HG02973 (cell line): ENCODE results near the gene CUEDC1.
A peak's percentile ranks its signal among the peaks of the same experiment; 100 is the strongest.

Experiments used
- ATAC-seq: cut with Tn5 transposase; IDR thresholded peaks from one replicate; pipeline ENCODE4 v1.9.1; 2021; ENCODE audit warnings: moderate library complexity; ENCODE audit not compliant: unreplicated experiment

The CUEDC1 gene

DNA sequence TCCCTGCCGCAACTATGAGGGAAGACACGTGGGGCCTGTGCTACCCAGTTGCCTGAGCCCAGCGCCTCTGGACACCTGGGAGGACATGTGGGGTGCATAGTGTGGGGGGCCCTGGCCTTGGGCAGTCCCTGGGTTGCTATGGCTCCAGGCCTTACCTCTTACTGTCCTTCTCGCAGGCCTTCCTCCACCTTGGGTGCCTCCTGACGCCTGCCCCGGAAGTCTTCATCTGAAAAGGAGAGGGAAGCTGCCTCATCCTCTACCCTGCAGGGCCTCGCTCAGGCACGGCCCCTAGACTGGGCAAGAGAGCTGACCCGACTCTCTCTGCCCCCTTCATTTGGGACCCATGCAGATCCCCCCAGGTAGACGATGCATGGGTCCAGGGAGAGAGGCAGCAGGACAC is 88.9 kb downstream of the CUEDC1 start:
- ATAC-seq = no peak

DNA sequence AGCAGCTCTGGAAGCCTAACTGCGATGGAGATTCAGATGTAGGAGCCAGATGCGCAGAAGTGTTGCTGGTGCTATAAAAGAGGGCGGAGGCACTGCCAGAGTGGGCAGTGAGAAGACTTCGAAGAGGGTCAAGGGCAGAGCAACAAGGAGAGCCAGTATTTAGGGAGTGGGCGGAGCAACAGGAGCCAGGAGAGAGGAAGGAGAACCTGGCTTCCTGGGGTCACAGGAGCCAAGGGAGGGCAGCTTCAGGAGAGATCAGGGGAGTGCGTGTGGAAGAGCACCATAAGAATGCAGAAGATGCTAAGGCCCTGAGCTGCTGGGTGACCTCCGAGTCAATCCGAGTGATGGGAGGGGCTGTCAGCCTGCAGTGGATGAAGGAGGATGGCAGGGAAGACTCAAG is 90.9 kb downstream of the CUEDC1 start:
- no peak for ATAC-seq

DNA sequence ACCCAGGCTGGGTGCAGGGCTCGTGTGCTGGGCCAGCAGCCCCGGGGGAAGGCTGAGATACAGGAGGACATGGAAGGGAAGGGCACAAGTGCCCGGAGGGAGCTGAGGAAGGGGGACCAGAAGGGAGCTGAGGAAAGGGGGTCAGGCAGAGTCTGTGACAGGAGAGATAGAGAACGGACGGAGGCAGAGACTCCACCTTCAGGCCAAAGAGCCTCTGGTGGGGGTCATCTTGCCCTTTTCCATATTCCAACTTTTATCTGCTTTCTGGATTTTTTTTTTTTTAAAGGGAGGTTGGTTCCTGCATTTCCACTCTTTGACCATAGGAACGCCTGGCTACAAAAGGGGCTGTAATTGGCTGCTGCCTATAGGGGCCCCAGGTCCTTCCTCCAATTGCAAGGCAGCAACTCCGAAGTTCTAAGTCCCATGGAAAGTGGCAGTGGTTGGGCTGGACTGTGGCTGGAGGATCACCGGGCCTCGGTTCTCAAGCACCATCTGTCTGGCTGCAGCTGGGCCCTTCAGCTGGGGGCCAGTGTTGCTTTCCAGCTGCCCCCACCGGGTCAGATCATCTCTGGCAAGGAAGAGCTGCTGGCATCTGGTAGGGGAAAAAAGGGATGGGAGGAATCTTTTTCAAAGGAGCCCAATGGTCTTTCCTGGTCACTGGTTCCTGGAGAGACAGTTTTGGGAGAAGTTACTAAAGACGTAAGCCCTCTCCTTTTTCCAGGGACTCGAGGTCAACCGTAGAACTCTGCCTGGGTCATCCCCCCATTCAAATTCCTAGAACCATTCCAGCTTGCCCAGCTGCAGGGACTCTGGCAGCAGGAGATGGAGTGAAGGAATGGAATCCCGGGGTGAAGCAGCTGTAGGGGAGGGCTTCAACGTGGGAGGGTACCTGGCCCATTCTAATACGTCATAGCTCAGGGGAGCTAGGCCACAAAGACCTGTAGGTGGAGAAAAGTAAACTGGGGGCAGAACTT is 92.2 kb downstream of the CUEDC1 start:
- no peak for ATAC-seq

DNA sequence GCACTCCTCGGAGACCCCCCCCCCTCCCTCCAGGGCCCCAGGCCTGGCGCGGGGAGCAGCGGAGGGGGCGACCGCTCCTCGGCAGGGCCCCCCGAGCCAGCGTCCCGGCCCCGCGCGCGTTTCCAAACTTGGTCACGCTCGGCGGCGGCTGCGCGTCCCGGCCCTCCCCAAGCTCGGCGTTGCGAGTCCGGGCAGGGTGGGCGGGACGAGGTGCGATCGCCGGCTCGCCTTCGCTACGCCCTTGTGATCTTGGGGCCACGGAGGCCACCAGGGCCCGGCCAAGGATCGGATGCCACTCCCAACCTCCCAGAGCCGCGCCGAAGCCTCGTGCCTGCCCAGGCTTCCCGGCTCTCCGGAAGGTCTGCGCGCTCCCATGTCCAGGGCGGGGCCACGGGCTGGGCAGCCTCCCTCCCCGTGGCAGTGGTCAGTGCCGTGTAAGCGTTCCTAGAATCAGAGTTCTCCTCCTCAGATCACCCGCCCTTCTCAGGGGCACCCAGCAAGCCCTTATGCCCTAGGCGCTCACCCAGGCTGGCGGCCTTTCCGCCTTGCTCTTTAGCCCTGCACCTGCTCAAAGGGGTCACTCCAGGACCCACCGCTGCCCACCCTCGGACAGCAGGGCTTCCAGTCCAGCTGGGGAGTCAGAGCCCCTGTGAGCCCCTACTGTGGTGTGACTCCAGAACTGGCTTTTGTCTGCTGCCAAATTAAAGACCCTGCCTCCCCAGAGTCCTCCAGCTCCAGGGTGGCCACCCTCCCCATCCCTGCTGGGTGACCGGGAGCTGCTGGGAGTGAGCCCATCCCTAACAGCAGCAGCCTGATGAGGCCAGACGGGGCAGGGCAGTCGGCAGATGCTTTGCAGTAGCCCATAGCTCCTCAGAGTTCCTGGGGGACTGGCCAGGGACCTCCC is 93.2 kb downstream of the CUEDC1 start:
- no peak for ATAC-seq

DNA sequence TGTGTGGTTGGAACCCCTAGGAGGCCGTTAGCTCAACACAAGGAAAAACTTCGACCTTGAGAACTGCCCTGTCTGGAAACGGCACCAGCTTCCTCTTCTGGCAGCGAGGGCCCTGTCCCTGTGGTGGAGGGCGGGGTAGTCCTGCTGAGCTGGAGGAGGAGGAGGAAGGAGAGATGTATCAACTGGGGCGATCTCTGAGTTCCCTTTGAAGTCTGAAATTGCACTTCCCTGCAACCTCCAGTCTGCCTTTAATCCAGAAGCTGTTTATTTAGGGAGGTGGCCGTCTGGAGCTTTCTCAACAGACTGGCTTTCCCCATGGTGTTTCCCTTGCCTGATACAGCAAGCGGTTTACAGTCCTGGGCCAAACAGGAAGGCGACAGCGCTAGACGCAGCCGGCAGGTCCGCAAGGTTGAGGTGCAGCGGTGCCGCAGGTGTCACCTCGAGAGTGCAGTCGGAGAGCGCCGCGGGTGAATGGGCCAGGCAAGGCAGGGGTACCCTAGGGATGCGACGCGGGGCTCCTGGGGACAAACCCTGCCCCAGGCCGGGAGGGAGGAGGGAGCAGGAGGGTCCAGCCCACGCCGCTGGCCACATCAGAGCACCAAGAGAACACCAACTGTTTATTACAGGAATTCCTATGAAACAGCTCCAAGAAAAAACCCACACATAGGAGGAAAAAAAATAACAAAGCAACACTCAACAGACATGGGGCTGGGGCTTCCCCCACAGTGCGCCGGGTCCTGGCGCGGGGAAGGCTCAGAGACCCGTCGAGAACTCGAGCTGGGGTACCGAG is 94.0 kb downstream of the CUEDC1 start:
- ATAC-seq = no peak

DNA sequence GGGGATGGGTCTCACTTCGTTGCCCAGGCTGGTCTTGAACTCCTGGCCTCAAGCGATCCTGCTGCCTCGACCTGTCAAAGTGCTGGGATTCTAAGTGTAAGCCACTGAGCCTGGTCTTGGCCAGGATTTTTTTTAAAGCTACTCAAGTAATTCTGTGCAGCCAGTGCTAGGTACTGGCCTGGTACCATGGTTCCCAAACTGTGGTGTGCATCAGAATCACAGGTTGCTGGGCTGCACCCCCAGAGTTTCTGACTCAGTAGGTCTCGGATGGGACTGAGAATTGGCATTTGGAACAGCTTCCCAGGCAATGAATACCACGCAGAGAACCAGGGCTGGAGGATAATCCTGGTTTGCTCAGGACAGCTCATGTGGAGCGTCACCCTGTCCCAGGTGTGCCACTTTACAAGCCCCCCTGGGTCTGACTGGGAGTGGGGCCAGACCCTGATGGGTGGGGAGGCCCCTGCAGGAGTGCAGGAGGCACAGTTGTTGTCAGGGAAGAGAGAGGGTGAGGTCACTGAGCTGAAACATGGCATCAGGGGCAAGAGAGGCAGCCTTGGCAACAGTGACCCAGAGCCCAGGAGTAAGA is 94.7 kb downstream of the CUEDC1 start:
- no peak for ATAC-seq

DNA sequence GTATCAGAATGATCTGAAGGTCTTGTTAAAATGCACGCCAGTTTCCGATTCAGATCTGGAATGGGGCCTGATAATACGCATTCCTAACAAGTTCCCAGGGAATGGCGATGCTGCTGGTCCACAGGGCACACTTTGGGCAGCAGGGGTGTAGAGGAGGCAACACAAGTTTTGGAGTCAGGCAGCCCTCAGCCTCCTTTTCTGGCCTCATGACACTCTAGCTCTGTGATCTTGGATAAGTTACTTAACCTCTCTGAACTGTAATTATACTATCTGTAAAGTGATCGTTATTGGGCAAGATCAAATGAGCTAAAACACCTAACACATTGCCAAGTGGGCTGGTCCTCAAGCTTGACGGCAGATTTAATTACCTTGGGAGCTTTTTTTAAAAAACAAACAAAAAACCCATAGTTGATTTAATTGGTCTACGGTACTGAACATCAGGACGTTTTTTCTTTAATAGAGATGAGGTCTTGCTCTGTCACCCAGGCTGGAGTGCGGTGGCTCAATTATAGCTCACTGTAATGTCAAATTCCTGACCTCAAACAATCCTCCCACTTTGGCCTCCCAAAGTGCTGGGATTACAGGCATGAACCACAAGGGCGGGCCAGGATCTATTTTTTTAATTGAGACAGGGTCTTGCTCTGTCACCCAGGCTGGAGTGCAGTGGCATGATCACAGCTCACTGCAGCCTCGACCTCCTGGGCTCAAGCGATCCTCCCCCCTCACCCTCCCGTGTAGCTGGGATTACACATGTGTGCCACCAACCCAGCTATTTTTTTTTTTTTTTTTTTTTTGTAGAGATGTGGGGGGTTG is 95.4 kb downstream of the CUEDC1 start:
- ATAC-seq = no peak

DNA sequence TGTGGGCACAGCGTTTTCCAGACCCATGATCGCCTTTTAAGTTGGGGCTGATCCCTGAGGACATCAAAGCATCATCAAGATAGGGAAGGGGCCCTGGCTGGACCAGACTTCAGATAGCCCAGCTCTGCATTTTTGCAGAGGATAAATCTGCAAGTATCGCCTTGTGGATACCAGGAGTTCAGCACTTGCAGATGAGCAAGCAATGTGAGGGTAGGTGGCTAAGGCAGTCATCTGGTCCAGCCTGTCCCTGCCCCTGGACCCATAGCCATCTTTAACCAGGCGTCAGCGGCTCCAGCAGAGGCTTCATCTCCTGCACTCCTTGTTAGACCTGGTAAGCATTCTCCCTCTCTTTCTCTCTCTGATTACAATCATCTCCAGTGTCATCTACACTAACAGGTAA is 96.4 kb downstream of the CUEDC1 start:
- no peak for ATAC-seq

DNA sequence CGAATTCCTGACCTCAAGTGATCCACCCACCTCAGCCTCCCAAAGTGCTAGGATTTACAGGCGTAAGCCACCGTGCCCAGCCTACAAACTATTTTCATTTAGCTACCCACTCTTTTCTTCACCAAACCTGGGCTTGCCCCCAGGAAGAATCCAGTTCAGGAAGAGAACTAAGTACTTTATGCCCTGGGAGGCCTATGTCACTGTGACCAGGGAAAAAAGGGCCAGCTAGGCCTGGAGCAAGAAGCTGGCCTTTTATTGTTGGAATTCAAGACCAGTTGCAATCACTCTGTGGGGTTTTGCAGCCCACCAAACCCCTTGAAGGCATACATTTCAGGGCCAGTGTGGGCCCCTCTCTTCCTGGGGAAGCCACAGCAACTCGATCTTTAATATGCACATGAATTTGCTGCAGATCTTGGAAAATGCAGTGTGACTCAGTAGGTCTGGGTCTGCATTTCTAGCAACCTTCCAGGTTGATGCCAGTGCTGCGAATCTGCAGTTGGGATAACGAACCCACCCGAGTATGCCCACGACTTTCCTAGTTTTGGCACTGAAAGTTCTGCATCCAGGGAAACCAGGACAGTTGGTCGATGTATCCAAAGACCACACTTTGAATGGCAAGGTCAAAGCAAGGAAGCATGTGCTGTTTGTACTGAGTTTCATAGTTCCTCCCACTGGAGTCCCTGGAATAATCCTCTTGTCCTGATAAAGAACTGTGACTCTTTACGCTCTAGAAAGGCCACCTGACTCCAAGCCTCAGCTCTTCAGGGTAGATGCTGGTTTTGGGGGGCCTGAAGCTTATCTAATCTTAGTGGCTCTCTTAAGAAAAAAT is 98.2 kb downstream of the CUEDC1 start:
- no peak for ATAC-seq

DNA sequence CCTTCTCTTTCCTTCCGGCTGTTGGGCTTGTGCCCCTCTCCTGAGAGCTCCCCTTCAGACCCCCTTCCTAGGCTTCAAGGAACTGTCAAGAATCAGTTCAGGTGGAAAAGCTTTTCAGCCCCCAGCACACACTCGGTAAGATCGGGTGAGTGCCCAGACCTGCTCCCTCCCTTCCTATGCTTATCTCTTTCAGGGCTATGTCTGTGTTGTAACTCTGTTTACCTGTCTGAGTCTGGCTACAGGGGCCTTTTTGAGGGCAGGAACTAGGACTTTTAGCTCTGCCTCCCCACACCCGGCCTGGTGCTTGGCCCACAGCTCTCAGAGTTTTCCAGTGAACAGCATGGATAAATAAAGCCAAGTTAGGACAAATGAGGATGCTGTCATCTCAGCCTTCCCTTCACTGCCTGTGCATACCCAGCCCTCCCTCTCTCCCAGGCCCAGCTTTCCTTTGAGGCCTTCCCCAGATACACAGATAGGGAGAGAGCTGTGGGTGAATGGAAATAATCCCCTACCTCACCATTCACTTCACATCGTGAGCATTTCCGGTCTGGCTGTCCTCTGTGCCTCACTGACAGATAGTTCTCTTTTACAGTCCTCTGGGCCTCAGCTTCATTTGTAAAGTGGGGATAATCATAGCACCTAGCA is 99.7 kb downstream of the CUEDC1 start:
- ATAC-seq = no peak

DNA sequence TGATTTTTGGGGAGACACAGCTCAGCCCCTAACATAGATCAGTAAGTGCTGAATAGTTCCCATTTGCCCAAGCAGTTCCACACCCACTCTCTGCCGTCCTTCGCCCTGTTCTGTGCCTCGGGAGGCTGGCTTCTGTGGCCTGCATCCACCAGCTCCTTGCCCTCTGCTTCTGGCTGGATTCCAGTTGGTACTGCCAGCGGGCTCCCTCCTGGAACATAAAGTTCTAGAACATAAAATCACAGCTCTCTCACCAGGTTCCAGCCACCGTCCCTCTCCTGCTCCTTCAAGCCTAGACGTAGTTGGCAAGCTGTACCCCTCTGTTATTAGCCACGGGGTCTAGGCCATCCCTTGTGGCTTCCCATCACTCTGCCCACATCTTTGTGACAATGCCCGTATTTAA is 101.5 kb downstream of the CUEDC1 start:
- no peak for ATAC-seq

DNA sequence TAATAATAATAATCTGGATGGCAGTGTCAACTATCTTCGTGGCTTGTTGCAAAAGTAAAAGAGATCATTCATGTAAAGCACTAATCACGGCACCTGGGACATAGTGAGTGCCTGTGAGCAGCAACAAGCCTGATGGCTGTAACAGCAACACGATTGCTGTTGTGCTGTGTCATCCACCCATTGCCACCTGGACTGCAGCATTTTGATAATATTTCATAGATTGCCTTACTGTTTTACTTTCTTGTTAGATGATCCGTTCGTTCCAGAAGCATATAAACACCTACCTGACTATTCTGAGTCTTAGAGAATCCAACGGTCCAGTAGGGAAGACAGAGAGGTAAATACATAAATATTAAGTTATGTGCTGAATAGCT is 102.3 kb downstream of the CUEDC1 start:
- no peak for ATAC-seq

DNA sequence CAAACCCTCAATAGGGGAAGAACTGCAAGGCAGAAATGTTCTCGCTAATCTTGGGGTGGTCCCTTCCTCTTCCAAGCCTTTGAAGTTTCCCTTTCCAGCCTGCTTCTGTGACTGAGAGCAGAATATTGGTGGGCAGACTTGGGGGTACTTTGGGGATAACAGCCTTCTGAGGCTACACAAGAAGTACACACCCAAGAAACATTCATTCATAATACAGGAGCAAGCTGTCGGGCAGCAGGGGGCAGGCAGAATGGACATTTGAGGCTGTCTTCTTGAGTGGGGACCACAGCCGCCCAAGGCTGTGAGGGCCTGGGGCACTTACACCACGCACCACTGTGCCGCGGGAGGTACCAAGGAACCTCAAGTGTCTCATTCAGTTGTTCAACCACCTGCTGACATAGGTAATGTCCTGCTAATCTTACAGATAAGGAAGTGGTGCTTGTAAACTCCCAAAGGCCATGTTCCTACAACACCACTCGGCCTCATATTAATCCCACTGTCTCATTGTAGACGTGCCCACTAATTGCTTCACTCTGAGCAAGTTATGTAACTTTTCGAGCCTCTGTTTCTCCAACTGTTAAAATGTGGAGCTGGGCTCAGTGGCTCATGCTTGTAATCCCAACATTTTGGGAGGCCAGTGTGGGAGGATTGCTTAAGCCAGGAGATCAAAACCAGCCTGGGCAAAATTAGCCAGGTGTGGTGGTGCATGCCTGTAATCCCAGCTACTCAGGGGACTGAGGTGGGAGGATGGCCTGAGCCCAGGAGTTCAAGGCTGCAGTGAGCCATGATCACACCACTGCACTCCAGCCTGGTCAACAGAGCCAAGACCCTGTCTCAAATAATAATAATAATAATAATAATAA is 102.9 kb downstream of the CUEDC1 start:
- no peak for ATAC-seq

DNA sequence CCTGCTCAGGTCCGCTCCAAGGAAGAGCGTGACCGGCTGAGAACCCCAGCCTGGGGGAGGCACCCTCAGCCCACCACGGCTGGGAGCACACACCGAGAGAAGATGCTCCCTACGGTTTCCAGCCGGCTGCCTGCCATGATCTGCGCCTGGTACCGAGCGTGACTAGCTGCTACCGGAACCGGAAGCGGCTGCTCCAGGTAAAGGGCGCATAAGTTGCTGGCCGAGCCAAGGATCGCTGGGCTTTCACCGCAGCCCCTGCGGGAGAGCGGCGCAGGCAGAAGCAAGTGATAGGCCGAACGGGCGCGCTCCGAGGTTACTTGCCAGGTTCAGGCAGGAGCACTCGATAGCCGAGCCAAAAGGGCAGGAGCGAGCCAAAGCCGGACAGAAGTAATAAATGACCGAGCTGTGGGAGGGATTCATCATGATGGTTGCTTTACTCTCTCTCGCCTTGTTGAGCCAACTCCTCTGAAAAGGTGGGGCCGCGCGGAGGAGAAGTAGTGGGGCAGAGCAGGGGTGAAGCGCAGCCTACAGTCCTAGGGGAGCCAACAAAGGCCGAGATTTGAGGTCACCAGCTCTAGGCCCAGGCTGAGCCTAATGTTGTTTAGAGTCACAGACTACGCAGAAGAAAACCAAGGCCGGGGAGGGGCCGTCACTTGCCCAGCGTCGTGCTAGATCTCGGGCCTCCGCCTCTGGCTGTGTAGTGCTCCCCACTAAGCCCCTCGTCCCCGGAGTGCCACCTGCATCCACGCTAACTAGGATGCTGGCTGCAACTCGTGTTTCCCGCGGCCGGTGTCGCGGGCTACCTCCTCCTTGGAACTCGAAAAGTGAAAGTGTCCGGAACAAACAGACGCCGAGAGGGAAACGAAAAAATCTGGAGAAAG is 105.1 kb downstream of the CUEDC1 start, which contains the start of gene MRPS23:
MRPS23 (minus strand) TSS at position 171 of the 881 bp plus-strand sequence; CDS start at position 137, 34 bp downstream.
- peak; percentile 94 for ATAC-seq

DNA sequence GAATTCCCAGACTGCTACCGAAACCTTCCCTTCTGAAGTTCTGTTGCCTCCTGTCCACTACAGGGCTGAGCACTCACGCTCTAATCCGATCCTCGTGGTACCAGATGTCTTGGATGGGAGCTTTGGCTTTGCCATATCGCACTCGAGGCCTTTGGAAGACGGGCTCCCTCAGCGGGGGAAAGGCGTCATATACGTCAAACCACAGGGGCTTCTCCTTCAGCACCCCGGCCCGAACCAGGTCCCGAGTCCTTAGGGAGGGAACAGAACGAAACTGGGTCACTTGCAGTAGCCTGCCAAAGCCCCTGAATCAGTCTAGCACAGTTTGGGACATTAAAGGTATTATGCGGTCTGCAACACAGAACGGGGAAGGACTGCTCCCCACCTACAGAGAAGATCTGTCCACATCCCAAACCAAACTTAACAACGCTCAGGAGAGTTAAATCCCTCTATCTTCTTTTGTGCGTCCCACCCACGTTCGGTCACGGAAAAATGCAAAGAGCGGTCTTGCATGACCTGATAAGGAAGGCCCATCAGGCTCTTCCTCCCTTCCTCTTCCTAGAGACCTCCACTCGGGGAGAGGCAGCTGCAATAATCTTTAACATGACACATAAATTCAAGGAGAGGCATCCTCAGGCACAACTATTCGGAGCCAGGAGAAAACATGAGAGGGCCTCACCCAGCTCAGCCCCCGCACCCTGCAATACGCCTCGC is 105.9 kb downstream of the CUEDC1 start:
- no peak for ATAC-seq
